Thoracic aorta (tissue), 2 donors: Measurements from ENCODE around the gene AUNIP. TPM values are rescaled to one million over a fixed set of nuclear protein-coding genes. Genes with fewer than 3 reads are reported as not detected.

Experiments used
- ATAC-seq: fragments of 150-250 bp; one replicate; pipeline ENCODE4 v1.8.0; 2017; ENCODE audit warnings: low read depth; ENCODE audit not compliant: insufficient number of reproducible peaks, low FRiP score
- DNase-seq: peaks from one replicate; pipeline ENCODE4 v3.0.0-alpha.2; 2020; ENCODE audit warnings: low spot score
- H3K27ac ChIP-seq, 2 donors: fragments of 200-600 bp; sonication (generic); 1 replicate in 1 of 2; 2 replicates in 1 of 2; pipeline ENCODE4 v1.5.1; 2016; ENCODE audit warnings: mild to moderate bottlenecking in 2 of 2, moderate library complexity in 2 of 2
- H3K27me3 ChIP-seq: fragments of 200-600 bp; sonication (generic); replicated peaks from 2 replicates; pipeline ENCODE4 v1.6.0; 2016; ENCODE audit warnings: mild to moderate bottlenecking; ENCODE audit not compliant: insufficient read depth
- H3K36me3 ChIP-seq: fragments of 200-600 bp; sonication (generic); one replicate; pipeline ENCODE4 v1.5.1; 2016
- H3K4me1 ChIP-seq, 2 donors: fragments of 200-600 bp; sonication (generic); 1 replicate in 1 of 2; 2 replicates in 1 of 2; pipeline versions ENCODE4 v1.5.1 to v1.6.0; 2016; ENCODE audit warnings: low read depth in 2 of 2, mild to moderate bottlenecking in 1 of 2; ENCODE audit not compliant: control insufficient read depth in 1 of 2
- H3K4me3 ChIP-seq: fragments of 200-600 bp; sonication (generic); 2 replicates; pipeline ENCODE4 v1.5.1; 2016; ENCODE audit warnings: mild to moderate bottlenecking
- H3K9me3 ChIP-seq: fragments of 200-600 bp; sonication (generic); 2 replicates; pipeline ENCODE4 v1.5.1; 2016
- CTCF ChIP-seq: fragments of 200-600 bp; sonication (generic); IDR thresholded peaks from one replicate; pipeline ENCODE4 v1.5.1; 2019; ENCODE audit warnings: antibody characterized with exemption
- total RNA-seq, 2 donors: library from RNA; depleted of rRNA; stranded (reverse); fragments of >200 nt; gene quantifications; one replicate each; pipeline versions ENCODE4 v1.1.0 to v1.2.3, GENCODE V29; 2016

Gene AUNIP
- total RNA-seq, 2 donors from 2014 or later: not detected

GRCh38 chr1:25862785-25863485 is 3.7 kb upstream of the AUNIP start:
- ATAC-seq: no peak
- peaks cover 4 to 13% of the 10 kb centered on the region in 2 donors for H3K4me1 ChIP-seq
- no peak for DNase-seq
- no peak overlapping the region for H3K27ac ChIP-seq
- H3K27me3 ChIP-seq: no peaks in the 10 kb centered on the region
- no peak for TF ChIP-seq CTCF
- H3K36me3 ChIP-seq: peaks cover 4% of the 10 kb centered on the region
- no peaks in the 10 kb centered on the region for H3K9me3 ChIP-seq
- no peak overlapping the region for H3K4me3 ChIP-seq

GRCh38 chr1:25861316-25862286 is 2.3 kb upstream of the AUNIP start:
- no peaks in the 10 kb centered on the region for H3K27me3 ChIP-seq
- DNase-seq (no peak), ATAC-seq (no peak)
- no peak overlapping the region for H3K27ac ChIP-seq
- TF ChIP-seq CTCF: no peak
- H3K4me3 ChIP-seq: no peak overlapping the region
- peaks cover 4% of the 10 kb centered on the region for H3K36me3 ChIP-seq
- peaks cover 4 to 13% of the 10 kb centered on the region in 2 donors for H3K4me1 ChIP-seq
- no peaks in the 10 kb centered on the region for H3K9me3 ChIP-seq

- Histone ChIP-seq H3K27me3 (no peaks in the 10 kb centered on the region), H3K36me3 (peaks cover 4% of the 10 kb centered on the region), H3K4me3 (peak overlapping the region; percentile 75), H3K4me1 (peaks cover 4 to 13% of the 10 kb centered on the region in 2 donors), H3K9me3 (no peaks in the 10 kb centered on the region), H3K27ac (no peak overlapping the region)
- ATAC-seq (no peak), DNase-seq (no peak)
- TF ChIP-seq CTCF: no peak
These were observed 763 bp downstream of the AUNIP start for GRCh38 chr1:25858494-25858893.

- Histone ChIP-seq H3K27me3 (no peaks in the 10 kb centered on the region), H3K9me3 (no peaks in the 10 kb centered on the region), H3K4me1 (peaks cover 4 to 13% of the 10 kb centered on the region in 2 donors), H3K27ac (no peak overlapping the region), H3K36me3 (no peaks in the 10 kb centered on the region), H3K4me3 (no peak overlapping the region)
- no peak for DNase-seq
- TF ChIP-seq CTCF: no peak
- ATAC-seq: no peak
These were observed 2.4 kb downstream of the AUNIP start for GRCh38 chr1:25856856-25857255.

- no peak overlapping the region for H3K4me3 ChIP-seq
- TF ChIP-seq CTCF: no peak
- ATAC-seq (no peak), DNase-seq (no peak)
- H3K27ac ChIP-seq: no peak overlapping the region
- no peaks in the 10 kb centered on the region for H3K36me3 ChIP-seq
- H3K27me3 ChIP-seq: no peaks in the 10 kb centered on the region
- peaks cover 4 to 8% of the 10 kb centered on the region in 2 donors for H3K4me1 ChIP-seq
- no peaks in the 10 kb centered on the region for H3K9me3 ChIP-seq
These were observed 4.7 kb downstream of the AUNIP start for GRCh38 chr1:25854554-25854953.
